OCI-LY1 (cell line): ENCODE results near the gene RGCC.

ENCODE experiments used
- CTCF ChIP-seq: fragments of 200-600 bp; sonication (generic), shearing (Covaris generic); IDR thresholded peaks from 2 replicates; pipeline ENCODE4 v1.5.1; 2017; ENCODE audit warnings: mild to moderate bottlenecking, antibody characterized with exemption, low read length, moderate library complexity, mixed read lengths
- EZH2 ChIP-seq: fragments of 200-600 bp; sonication (generic), shearing (Covaris generic); IDR thresholded peaks from 2 replicates; pipeline ENCODE4 v1.8.0; 2017; ENCODE audit warnings: borderline replicate concordance, mixed run types, mild to moderate bottlenecking, antibody characterized with exemption, low read length, moderate library complexity, mixed read lengths

DNA sequence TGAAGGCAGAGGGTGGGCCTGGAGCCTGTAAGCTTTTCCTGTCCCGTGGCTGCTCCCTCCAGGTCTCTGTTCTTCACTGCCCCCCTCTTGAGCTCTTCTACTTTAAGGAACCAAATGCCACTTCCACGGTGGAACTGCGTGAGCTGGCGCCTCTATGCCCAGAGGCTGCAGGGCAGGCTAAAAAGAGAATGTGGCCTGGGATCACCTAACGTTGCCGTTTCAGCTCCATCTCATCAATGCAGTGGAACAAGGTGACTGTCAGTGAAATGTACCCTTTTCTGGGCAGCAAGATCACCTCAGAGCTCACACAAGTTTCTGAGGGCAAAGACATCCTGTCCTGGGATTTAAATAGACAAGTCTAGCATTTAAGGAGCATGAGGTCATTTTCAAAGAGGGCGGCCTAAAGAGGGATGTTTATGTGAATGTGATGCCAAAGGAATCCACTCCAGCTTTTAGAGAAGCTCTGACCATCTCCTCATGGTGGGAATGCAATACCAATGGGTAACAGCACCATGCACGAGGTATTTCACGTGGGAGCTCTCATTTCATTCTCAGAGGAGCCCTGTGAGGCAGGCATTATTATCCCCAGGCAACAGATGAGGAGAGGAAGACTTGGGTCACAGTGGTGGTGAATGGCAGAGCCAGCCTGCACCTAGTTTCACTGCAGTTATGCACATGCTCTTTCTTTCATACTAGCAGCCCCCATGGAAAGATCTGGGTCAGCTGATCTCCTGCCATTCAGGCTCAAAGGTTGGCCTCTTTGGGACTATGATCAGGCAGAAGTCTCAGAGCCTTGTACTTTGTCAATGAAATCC is 39.3 kb downstream of the RGCC start:
- TF ChIP-seq CTCF (no peak), EZH2 (no peak)
